Fibroblast of the aortic adventitia (primary cell): ENCODE data around the gene UBE3C. TPM values are rescaled to one million over a fixed set of nuclear protein-coding genes. Genes with fewer than 3 reads are reported as not detected.

Experiments used
- DNase-seq: peaks from one replicate; pipeline ENCODE4 v3.0.0-alpha.2; 2010; ENCODE audit warnings: low read depth
- H3K4me3 ChIP-seq: 2 replicates; pipeline ENCODE4 v1.5.1; 2011; ENCODE audit warnings: low read depth, mild to moderate bottlenecking, control low read depth, low read length, moderate library complexity
- CTCF ChIP-seq: IDR thresholded peaks from 2 replicates; pipeline ENCODE4 v1.5.1; 2011; ENCODE audit warnings: mild to moderate bottlenecking, low read length, control low read depth, inconsistent platforms; ENCODE audit not compliant: insufficient read depth
- total RNA-seq: library from RNA; depleted of rRNA; stranded (reverse); fragments of >200 nt; gene quantifications from 2 replicates; pipeline ENCODE4 v1.2.3, GENCODE V29; 2012; ENCODE audit warnings: low replicate concordance

Gene UBE3C
- total RNA-seq, 1 donor, result 81.3 TPM

- no peak for DNase-seq
- peak overlapping the region; percentile 97 for H3K4me3 ChIP-seq
- TF ChIP-seq CTCF, result no peak
These were observed 1.8 kb downstream of the UBE3C start for GRCh38 chr7:157140511-157140905.

GRCh38 chr7:157141525-157142060, 2.9 kb downstream of the UBE3C start:
- no peak overlapping the region for H3K4me3 ChIP-seq
- no peak for DNase-seq
- no peak for TF ChIP-seq CTCF

- TF ChIP-seq CTCF, result no peak
- no peak for DNase-seq
These were observed 5.1 kb downstream of the UBE3C start for GRCh38 chr7:157143788-157144187.

GRCh38 chr7:157149317-157149716, 10.6 kb downstream of the UBE3C start:
- TF ChIP-seq CTCF, result no peak
- H3K4me3 ChIP-seq, result no peak overlapping the region
- DNase-seq, result no peak

More at GRCh38 chr7:157143788-157144187, 5.1 kb downstream of the UBE3C start:
- H3K4me3 ChIP-seq, result no peak overlapping the region

- no peak overlapping the region for H3K4me3 ChIP-seq
- TF ChIP-seq CTCF, result no peak
- peak; percentile 60 for DNase-seq
These were observed 12.2 kb downstream of the UBE3C start for GRCh38 chr7:157150882-157151281.

GRCh38 chr7:157151626-157152339, 13.1 kb downstream of the UBE3C start:
- TF ChIP-seq CTCF, result no peak
- no peak for DNase-seq
- H3K4me3 ChIP-seq, result no peak overlapping the region
